ENCODE results near the gene NBAS.

The NBAS gene

GRCh38 chr2:15367205-15367604, 193.9 kb downstream of the NBAS start:
- H3K4me3 ChIP-seq (ENCODE audit: low read depth, low read length), result no peak overlapping the region
- no peak for DNase-seq (ENCODE audit: low read depth)
- TF ChIP-seq MYC (IDR thresholded peaks at IDR 0.05; ENCODE audit: low read depth, low read length), result no peak
- no peak for TF ChIP-seq POLR2A (IDR thresholded peaks at IDR 0.05; ENCODE audit: extremely low read depth, insufficient read length)
- no peak for TF ChIP-seq MAX (IDR thresholded peaks at IDR 0.05; ENCODE audit: low read depth, low read length)
- TF ChIP-seq CTCF (IDR thresholded peaks at IDR 0.05; ENCODE audit: low read depth, low read length), result no peak

- TF ChIP-seq MAX (IDR thresholded peaks at IDR 0.05; ENCODE audit: low read depth, low read length), result no peak
- TF ChIP-seq POLR2A (IDR thresholded peaks at IDR 0.05; ENCODE audit: extremely low read depth, insufficient read length), result no peak
- TF ChIP-seq MYC (IDR thresholded peaks at IDR 0.05; ENCODE audit: low read depth, low read length), result no peak
- no peak for TF ChIP-seq CTCF (IDR thresholded peaks at IDR 0.05; ENCODE audit: low read depth, low read length)
- no peak for DNase-seq (ENCODE audit: low read depth)
- H3K4me3 ChIP-seq (ENCODE audit: low read depth, low read length), result no peak overlapping the region
Measured at GRCh38 chr2:15365411-15365810, 195.7 kb downstream of the NBAS start.

GRCh38 chr2:15364561-15364960, 196.6 kb downstream of the NBAS start:
- DNase-seq (ENCODE audit: low read depth), result no peak
- H3K4me3 ChIP-seq (ENCODE audit: low read depth, low read length), result no peak overlapping the region
- no peak for TF ChIP-seq CTCF (IDR thresholded peaks at IDR 0.05; ENCODE audit: low read depth, low read length)
- TF ChIP-seq POLR2A (IDR thresholded peaks at IDR 0.05; ENCODE audit: extremely low read depth, insufficient read length), result no peak
- no peak for TF ChIP-seq MAX (IDR thresholded peaks at IDR 0.05; ENCODE audit: low read depth, low read length)
- no peak for TF ChIP-seq MYC (IDR thresholded peaks at IDR 0.05; ENCODE audit: low read depth, low read length)

GRCh38 chr2:15363734-15364133, 197.4 kb downstream of the NBAS start:
- no peak for TF ChIP-seq MYC (IDR thresholded peaks at IDR 0.05; ENCODE audit: low read depth, low read length)
- no peak for TF ChIP-seq CTCF (IDR thresholded peaks at IDR 0.05; ENCODE audit: low read depth, low read length)
- TF ChIP-seq MAX (IDR thresholded peaks at IDR 0.05; ENCODE audit: low read depth, low read length), result no peak
- no peak for TF ChIP-seq POLR2A (IDR thresholded peaks at IDR 0.05; ENCODE audit: extremely low read depth, insufficient read length)
- DNase-seq (ENCODE audit: low read depth), result no peak
- H3K4me3 ChIP-seq (ENCODE audit: low read depth, low read length), result no peak overlapping the region

GRCh38 chr2:15363142-15363541, 198.0 kb downstream of the NBAS start:
- DNase-seq (ENCODE audit: low read depth), result no peak
- H3K4me3 ChIP-seq (ENCODE audit: low read depth, low read length), result no peak overlapping the region
- TF ChIP-seq MAX (IDR thresholded peaks at IDR 0.05; ENCODE audit: low read depth, low read length) (no peak), CTCF (IDR thresholded peaks at IDR 0.05; ENCODE audit: low read depth, low read length) (no peak), POLR2A (IDR thresholded peaks at IDR 0.05; ENCODE audit: extremely low read depth, insufficient read length) (no peak), MYC (IDR thresholded peaks at IDR 0.05; ENCODE audit: low read depth, low read length) (no peak)
